GM19043 (cell line): ENCODE results near the gene FOXJ3.

ENCODE experiments used
- ATAC-seq: cut with Tn5 transposase; IDR thresholded peaks from one replicate; pipeline ENCODE4 v1.9.1; 2021; ENCODE audit warnings: low read depth; ENCODE audit not compliant: unreplicated experiment

FOXJ3 gene

DNA sequence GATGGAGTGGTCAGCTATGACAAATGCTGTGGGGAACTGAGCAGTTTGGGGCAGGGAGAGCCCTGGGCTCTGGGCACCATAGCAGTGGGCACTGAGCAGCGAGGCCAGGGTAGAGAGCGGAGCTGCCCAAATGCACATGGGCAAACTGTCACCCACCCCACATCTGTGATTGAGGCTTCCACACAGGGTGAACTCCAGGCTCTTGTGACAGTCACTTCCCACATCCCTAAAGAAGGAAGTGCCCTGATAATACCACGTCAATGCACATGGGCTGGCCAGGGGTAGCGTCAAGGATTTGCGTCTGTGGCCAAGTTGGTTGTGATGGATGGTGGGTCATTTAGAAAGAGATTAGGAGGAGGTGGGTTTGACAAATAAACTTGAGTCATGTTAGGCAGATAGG, 184.4 kb downstream of the FOXJ3 start:
- ATAC-seq, result no peak

DNA sequence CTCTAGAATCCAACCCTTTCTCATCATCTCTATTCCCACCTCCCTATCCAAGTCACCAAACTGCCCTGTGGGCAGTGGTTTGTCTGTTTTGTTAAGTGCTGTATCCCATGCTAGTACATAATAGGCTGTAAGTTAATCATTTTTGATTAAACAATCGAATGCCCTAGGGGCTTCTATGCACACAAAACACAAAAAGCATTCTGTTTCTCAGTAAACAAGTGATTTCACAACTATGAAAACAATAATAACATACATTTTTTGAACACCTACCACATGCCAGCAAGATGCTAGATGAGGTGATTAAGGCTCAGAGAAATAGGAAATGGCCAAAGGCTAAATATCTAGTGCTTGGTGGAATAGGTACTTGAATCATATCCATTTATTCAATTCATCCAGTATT, 186.9 kb downstream of the FOXJ3 start:
- ATAC-seq, result no peak

DNA sequence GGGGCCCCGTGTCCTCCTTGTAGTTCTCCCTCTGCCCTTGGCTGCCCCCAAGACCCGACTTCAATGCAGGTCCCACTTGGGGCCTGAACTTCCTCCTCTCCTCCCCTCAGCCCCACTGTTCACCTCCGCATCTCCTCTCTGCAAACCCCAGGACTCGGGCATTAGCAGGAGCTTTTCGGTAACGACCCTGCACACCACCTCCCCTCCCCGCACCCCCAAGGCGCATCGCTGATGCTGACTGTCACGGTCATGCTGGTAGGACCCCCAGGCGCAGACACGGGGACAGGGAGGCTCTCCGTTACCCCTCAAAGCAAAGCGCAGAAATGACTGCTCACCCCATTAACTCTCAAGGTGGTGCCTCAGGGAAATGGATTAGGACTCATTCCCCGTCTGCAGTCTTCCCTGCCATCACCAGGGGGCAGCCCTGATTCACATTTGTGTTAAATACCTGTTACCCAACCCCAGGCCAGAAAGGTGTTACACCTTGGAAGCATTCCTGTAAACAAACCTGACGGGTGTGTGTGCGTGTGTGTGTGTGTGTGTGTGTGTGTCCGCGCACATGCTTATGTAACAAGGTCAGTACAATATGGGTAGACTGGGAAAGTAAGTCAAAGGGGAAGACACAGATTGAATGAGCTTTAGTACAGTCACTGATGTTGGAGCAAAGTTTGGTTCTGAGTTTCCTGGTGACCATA, 188.3 kb downstream of the FOXJ3 start:
- no peak for ATAC-seq

DNA sequence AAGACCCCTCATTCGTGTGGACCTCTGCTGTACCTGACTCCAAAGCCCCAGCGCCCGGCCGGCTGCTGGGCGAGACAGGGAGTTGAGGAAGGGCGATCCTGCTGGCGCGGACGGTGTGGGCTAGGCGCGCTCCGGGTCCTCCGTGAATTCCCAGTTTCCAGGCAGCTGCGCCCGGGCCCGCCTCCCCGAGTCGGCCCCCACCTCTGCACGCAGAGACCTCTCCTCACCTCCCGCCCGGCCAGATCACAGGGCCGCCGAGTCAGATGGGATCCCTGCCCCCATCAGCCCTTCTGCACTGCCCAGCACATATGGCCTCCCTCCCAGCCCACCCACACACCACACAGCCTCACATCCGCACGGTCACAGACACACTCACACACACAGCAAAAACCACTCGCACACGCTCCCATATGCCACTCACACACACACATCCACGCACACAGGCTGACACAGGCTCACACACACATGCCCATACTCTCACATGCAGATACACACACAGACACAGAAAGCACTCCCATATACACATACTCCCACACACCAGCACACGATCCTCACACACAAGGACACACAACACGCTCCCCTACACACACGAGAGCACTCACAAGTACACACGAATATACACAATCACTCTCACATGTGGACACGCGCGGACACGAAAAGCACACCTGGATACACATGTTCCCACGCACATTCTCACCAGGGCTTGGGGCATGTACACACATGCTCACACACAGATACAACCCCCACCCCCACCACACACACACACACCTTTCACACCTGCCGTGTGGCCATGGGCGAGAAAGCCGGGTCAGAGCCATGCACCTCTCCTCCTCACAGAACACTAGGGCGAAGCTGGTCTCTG, 189.0 kb downstream of the FOXJ3 start:
- no peak for ATAC-seq

DNA sequence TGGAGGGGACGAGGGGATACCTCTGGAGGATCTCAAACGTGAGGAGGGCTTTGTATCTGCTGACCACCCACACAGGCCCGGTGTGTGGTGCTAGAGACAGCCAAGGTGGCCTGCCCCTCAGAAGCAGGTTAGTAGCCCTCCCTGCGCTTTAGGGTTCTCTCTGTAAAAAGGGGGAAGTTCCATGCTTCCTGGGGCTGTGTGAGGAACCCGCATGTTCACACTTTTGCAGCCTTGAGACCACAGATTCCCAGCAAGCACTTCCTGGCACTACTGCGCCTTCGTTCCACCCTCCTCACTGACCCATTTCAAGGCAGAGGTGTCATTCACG, 189.7 kb downstream of the FOXJ3 start:
- ATAC-seq, result no peak

DNA sequence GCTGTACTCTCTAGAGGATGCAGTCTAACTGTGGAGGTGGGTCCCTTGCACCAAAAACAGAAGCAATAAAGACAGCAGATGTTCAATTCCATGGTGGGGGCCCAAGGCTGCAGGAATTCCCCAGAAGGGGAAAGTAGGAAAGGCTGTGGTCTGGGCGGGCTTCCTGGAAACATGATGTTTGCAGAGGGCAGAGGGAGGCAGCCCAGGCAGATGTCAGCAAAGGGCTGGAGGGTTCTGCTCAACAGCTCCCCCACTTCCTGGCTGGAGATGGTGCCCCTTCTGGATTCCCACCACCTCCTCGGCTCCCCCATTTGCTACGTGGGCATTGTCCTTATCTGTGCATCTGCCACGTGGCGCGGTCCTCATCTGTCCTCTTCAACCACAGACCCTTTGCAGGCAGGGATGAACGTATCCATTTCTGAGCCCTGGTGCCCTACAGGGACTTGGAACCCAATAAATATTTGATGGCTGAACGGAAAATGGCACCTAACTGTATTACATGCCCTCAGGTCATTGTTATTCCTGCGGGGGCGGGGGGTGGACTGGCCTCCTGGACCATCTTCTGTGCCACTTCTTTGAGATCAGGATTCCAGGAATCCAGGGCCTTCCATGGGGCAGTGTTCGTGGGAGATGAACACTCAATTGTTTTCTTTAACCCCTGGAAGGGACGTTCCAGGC, 190.2 kb downstream of the FOXJ3 start:
- no peak for ATAC-seq

DNA sequence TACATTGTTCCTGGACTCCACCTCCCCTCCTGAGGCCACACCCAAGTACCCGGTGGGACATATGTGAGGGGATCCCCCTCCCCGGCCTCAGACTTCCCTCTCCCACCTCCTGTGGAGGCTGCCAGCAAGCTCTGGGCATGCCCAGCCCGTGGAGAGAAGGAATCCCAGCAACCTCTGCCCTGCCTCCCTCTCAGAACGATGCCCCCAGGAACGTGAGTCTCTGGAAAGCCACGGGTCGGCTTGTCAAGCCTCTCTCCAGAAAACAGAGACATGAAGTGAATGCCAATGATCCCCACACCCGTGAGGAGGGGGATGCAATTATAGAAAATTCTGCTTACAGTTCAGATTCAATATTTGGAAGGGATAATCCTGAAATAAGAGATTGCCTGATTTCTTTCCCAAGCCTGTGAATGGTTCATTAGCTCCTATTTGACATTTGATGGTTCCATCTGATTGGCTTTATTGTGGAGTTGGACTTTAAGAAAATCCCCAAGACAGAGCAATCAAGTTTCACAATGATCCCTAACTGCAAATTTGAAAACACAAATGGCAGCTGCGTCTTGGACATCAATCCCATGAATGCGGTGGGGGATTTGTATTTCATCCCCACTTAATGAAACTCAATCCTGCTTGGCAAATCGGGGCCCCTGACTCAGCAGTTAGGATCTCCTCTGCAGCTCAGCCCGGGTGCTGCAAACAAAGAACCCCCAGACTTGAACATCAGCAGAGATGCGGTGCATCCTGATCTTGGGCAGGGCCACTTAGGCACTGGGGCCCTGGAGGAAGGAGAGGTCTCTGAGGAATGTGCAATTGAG, 190.9 kb downstream of the FOXJ3 start:
- ATAC-seq, result no peak

DNA sequence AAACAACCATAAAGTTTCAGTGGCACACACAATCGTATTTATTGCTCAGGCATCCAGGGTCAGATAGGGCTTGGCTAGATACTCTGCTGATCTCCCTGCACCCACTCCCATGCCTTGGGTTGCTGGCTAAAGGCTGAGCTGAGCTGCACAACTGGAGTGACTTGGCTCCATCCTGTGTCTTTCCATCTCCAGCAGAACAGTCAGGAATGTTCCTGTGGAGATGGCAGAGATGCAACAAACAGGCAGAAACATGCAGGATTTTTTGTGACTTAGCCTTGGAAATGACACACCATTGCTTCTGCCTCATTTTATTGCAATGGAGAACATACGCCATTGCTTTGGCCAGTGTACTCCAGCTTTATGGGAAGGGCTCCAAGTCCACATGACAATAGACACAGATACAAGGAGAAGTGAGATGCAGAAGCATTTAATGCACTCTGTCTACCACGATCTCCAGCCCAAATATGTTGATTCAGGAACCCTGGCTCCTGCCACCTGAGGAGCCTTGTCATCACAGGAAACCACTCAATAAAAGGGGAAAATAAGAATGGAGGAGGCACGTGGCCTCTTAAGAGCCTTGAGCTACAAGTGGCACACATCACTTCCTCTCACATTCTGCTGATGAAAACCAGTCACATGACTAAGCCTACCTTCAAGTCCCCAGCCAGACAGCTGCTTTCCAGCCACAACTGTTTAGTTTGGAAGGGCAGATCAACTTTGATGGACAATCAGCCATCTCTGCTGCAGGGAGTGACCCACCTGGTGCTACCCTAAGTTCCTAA, 191.9 kb downstream of the FOXJ3 start:
- ATAC-seq, result no peak

DNA sequence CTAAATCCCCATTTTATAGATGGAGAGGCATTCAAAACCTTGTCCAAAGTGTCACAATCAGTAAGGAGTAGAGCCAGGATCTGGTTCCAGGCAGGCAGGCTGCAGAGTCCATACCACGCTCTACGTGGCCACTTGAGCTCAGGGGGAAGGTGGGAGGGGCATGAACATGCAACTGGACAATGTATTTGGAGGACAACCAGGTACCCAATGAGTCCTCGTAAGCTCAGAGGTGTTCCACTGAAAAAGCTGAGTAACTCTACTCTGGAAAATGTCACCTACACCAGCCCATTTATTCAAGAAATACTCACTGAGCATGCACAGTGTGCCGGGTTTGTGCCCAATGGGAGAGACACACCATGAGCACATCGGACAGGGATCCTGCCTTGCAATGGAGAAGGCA, 193.1 kb downstream of the FOXJ3 start:
- no peak for ATAC-seq

DNA sequence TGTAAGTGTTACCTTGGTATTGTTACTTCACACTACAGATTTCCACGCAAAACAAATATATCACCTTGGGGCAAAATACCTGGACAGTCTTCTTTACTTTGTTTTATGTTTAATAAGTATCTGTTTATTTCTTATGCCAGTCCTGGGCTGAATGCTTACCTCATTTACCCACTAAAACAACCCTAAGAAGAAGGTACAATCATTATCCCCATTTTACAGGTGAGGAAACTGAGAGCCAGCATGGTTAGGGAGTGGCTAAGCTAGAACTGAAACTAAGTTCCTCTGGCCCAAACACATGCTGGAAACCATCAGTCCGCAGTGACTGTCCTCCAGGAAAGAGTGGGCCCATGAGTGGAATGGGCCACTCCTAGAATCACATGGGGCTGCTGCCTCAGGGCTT, 194.8 kb downstream of the FOXJ3 start:
- no peak for ATAC-seq

DNA sequence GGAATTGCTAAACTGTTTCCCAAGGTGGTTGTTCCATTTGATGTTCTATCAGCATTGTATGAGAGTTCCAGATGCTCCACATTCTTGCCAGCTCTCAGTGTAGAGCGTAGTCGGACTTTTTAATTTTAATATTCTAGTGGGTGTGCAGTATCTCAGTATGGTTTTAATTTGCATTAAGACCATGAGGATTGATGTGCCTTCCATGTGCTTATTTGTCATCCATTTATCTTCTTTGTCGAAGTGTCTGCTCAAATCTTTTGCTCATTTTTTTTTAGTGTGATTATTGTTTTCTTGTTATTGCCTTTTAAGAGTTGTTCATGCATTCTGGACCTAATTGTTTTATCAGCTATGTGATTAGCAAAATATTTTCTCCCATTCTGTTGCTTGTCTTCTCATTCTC, 195.6 kb downstream of the FOXJ3 start:
- ATAC-seq, result no peak

DNA sequence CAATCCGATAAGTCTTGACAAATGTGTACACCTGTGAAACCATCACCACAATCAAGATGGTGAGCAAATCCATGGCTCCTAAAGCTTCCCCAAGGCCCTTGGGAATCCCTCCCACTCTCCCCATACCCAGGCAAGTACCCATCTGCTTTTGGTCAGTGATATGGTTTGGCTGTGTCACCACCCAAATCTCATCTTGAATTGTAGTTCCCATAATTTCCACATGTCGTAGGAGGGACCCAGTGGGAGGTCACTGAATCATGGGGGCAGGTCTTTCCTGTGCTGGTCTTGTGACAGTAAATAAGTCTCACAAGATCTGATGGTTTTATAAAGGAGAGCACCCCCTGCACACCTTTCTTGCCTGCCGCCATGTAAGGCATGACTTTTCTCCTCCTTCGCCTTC, 196.4 kb downstream of the FOXJ3 start:
- ATAC-seq, result no peak

DNA sequence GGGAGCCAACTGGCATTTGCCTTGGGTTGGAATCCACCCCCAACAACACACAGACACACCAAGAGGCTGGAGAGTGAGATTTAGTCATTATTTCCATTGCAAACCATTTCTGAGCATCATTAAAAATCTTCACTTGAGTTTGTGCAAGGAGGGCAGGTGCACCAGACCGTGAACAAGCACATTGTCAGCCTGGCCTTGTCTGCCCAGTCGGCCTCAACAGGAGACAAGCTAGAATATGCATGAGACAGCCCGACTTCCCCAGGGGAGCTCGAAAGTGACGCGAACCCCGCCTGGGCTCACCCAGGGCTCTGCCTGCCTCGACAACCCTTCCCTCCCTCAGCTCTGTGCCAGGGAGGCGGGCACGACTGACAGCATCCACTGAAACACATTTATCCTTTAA, 197.3 kb downstream of the FOXJ3 start:
- no peak for ATAC-seq

DNA sequence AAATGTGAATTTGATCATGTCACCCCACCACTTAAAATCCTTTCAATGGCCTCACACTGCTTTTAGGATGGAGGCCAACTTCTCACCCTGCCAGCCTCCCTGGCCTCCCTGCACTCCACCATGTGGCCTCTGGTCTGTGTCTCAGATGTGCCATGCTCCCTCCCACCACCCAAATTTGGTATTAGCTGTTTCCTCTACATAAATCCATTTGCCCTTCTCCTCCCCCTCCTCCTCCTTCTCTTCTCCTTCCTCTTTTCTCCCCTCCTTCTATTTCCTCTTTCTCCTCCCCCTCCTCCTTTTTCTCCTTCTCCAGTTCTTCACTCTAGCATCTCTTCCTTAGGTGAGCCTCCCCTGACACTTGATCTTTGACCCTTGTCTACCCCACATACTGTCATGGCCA, 198.6 kb downstream of the FOXJ3 start:
- no peak for ATAC-seq

DNA sequence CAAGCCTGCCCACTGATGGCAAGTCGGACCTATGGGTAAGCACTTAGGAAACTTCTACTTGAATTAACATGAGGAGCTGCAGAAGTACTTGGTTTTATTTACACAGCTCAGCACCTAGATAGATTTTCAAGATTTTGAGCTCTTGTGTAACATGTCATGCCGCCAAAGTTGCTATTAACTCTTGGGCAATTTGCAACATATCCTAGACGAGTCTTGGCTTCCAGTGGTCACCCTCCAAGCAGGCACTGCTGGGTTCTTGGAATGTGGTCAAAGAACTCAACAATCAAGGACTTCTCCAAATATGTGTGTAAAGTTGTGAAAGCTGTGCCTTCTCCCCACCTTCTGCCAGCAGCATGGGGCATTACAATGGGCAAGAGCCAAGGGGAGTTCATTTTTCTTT, 199.6 kb downstream of the FOXJ3 start:
- no peak for ATAC-seq

DNA sequence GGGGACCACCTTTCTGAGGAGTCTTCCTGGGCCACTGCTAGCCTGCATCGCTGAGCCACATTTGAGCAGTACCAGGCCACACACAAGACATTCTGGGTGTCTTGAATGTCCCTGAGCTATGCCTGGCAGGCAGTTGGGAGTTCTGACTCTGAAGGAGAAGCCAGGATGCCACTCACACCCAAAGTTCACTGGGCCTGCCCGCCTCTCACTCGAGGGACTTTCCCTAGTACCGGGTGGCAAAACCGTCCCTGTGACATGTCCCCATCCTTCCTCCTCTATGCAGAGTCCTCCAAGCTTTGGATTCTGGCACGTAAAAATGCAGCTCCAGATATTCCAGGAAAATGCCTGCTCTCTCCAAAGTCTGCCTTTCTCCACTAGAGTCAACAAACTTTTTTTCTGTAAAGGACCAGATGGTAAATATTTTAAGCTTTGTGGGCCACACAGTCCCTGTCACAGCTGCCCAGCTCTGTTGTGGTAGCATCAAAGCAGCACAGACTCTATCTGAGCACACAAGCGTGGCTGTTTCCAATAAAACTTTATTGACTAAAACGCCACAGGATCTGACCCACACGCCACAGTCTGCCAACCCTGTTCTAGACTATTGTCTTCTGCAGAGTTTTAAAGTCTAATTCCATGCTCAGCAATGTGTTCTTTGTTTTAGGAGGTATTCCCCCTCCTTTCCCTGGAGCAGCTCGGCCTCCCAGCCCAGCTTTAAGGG, 201.1 kb downstream of the FOXJ3 start:
- ATAC-seq, result no peak

DNA sequence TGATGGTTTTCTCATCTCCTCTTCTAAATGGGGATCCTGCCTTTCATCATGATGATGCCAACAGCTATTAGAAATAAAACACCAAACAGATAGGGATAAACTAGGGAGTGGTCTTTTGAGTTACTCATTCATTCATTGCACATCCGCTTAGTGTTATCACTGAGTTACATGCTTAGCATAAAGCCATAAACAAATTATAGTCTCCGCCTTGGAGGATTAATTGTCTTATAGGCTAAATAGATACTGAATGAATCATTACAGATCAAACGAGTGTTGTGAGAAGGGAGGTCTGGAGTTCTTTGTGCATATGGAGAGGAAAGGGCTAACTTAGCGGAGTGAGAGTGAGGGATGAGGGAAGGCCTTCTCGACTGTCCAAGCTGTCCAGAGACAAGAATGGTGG, 201.6 kb downstream of the FOXJ3 start:
- ATAC-seq, result no peak

DNA sequence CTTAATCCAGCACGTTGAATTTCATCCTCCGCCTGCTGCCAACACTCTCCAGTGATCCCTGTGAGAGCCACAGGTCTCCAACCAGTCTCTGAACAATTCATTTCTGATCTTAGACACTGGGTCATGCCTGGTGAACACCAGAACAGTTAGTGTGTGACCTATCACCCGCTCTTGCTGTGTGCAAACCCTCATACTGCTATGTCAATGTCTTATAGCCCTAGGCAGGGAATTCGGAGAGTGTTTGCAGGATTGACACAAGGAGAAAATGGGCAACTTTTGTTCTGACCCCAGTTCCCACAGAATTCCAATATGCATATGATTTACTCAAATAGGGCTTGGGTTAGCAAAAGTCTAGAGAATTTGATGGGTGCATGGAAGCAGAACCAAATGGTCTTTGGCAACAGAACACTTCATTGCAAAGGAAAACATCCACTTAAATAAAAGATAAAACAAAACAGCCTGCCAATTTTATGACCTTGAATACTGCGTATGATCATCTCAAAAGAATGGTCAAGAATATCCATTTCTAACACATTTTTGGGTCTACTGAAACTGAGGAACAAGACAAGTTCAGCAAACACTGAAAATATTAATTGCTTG, 204.9 kb downstream of the FOXJ3 start:
- no peak for ATAC-seq

DNA sequence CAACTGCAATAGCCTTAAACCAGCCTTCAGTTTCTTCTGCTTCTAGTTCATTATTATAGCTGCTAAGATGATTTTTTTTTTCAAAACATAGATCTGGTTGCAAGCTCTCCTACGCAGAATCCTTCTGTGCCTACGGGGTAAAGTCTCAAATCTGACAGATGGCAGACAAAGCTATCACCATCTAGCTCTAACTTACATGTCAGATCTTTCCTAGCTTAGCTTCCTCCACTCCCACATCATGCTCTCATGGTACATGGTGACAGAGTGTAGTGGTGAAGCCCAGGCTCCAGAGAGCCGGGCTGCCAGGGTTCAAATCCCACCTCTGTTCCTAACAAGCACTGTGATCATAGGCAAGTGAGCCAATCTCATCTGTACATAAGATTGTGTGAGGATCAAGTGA, 206.1 kb downstream of the FOXJ3 start:
- no peak for ATAC-seq
